Midbrain (tissue), 1 donor: ENCODE data around the gene C2orf68.
"Not testable (repeated sequence)": the region's sequence is repeated elsewhere in the genome, so short reads cannot be mapped to it uniquely, and the experiment has no call there.

Experiments used
- DNase-seq: peaks from one replicate; lab custom pipeline; 2025; lab: John Stamatoyannopoulos, UW

C2orf68 gene

DNA sequence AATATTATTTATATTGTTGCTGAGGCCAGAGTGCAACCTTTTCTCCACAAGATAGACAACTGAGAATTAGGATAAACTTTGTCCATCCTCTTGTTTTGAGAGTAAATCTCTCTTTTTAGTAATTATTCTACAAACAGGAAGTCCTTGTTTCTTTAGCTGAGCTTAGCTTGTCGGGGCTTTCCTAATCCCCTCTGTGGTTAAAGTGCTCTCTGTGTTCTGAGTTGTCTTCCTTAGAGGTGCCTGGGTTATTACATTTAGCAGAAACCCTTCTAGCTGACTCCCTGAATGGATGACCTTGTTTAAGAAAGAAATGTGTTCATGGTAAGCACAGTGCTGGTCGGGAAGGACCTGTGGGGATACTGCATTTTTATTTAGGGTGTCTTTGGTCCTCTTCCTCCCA is 16.8 kb upstream of the C2orf68 start:
- no peak for DNase-seq

DNA sequence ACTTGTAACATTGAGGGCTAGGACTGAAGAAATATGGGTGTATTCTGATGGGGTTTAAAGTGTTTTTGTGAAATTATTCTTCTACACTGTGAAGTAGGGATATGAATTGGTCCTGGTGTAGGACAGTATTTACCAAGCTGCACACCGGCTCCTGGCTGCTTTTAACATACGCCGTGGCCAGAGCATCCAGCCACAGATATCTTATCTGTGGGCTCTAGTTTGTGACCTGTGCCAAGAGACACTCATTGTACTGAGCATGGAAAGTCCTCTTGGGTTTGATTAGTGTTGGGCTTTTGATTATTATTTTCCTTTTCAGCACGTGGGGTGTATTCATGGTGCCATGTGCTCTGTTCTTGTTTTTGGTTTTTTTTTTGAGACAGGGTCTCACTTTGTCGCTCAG is 12.1 kb upstream of the C2orf68 start:
- no peak for DNase-seq

DNA sequence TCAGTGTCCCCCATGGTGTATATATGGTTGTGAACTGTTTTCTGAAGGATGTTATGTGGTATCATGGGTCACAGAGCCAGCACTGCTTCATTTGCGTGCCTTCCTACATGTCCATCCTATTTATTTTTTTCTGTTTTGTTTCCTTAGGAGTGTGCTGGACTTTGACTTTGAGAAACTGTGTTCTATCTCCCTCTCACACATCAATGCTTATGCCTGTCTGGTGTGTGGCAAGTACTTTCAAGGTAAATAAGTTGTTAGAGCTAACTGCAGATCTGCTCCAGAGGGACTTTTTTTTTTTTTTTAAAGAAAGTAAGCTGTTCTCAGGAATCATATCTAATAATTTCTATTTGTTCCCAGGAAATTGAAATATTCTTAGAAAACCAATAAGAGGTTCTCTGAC is 9.5 kb upstream of the C2orf68 start:
- DNase-seq, result no peak

DNA sequence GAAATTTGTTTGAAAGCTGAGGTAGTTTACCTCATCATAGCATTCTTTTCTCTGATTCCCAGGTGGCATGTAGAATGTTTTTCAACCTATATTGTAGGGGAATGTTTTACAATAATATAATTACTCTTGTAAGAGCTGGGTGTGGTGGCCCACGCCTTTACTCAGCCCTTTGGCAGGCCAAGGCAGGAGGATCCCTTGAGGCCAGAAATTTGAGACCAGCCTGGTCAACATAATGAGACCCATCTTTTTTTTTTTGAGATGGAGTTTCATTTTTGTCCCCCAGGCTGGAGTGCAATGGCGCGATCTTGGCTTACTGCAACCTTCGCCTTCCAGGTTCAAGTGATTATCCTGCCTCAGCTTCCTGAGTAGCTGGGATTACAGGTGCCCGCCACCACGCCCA is 7.8 kb upstream of the C2orf68 start:
- no peak for DNase-seq

DNA sequence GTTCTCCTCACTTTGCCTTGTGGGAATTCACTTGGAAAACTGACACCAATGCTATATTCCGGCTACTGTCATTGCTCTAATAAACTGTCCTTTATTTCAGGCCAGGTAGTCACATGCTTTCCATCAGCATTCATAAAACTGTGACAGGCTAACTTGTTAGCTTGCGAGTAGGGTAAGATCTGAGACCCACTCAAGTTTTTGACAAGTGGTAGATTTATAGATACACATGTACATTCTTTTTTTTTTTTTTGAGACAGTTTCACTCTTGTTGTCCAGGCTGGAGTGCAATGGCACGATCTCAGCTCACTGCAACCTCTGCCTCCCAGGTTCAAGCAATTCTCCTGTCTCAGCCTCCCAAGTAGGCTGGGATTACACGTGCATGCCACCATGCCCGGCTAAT is 5.9 kb upstream of the C2orf68 start:
- DNase-seq, result not testable (repeated sequence)

DNA sequence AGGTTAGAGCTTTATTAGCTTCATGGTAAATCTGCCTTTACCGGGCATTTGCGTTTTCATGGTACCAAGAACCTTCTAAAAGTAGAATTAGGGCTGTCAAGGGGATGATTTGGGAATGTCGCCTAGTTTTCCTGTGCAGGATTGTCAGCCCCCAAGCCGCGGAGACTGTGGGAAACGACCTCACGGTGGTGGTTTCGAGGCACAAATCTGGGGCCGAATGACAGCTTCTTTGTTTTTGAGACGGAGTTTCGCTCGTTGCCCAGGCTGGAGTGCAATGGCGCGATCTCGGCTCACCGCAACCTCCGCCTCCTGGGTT is 3.5 kb upstream of the C2orf68 start:
- DNase-seq, result no peak

DNA sequence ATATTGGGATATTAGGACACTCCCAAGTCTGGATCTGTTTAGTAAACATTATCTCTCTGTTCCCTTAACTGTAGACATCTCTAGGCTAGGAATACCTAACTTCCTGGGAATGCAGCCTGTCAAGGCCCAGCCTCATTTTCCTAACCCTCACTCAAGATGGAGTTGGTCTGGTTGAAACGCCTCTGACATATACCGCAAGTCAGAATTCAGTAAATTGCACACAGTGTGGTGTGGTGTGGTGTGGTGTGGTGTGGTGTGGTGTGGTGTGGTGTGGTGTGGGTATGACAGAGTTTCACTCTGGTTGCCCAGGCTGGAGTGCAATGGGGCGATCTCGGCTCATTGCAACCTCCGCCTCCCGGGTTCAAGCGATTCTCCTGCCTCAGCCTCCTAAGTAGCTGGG is 2.9 kb upstream of the C2orf68 start:
- DNase-seq, result not testable (repeated sequence)

DNA sequence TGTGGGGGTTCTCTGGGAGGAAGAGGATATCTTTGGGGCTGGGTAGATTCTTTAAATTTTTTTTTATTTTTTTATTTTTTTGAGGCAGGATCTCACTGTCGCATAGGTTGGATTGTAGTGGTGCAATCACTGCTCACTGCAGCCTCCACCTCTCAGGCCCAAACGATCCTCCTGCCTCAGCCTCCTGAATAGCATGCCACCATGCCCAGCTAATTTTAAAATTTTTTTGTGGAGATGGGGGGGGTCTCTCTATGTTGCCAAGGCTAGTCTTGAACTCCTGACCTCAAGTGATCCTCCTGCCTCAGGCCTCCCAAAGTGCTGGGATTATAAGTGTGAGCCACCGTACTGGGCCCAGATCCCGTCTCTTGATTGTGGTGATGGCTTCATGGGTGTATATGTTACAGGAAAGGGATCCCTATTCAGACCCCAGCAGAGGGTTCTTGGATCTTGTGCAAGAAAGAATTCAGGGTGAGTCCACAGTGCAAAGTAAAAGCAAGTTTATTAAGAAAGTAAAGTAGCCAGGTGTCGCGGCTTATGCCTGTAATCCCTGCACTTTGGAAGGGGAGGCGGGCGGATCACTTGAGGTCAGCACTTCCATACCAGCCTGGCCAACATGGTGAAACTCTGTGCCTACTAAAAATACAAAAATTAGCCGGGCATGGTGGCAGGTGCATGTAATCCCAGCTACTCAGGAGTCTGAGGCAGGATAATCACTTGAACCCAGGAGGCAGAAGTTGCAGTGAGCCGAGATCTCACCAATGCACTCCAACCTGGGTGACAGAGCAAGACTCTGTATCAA is 2.0 kb upstream of the C2orf68 start:
- no peak for DNase-seq

DNA sequence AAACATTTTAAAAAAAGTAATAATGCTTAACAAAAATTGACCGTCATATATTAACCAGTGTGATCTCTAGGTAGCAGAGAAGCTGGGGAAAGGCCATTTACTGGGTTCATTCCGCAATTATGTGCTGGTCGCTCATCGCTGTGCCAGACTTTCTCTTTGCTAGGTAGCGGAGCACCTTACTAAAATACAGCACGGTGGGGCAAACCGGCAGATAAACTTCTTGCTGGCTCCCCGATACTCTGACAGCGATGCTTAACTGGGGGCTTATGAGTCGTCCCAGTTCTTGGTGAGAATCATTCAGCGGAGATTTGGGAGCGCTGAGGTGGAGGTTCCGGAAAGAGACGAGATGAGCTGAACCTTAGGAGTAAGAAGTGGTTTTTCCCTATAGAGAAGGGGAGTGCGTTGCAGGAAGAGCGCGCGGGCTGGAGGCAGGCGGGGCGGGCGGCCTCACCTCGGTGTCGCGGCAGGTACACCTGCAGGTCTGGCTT is 605 bp downstream of the C2orf68 start:
- no peak for DNase-seq

DNA sequence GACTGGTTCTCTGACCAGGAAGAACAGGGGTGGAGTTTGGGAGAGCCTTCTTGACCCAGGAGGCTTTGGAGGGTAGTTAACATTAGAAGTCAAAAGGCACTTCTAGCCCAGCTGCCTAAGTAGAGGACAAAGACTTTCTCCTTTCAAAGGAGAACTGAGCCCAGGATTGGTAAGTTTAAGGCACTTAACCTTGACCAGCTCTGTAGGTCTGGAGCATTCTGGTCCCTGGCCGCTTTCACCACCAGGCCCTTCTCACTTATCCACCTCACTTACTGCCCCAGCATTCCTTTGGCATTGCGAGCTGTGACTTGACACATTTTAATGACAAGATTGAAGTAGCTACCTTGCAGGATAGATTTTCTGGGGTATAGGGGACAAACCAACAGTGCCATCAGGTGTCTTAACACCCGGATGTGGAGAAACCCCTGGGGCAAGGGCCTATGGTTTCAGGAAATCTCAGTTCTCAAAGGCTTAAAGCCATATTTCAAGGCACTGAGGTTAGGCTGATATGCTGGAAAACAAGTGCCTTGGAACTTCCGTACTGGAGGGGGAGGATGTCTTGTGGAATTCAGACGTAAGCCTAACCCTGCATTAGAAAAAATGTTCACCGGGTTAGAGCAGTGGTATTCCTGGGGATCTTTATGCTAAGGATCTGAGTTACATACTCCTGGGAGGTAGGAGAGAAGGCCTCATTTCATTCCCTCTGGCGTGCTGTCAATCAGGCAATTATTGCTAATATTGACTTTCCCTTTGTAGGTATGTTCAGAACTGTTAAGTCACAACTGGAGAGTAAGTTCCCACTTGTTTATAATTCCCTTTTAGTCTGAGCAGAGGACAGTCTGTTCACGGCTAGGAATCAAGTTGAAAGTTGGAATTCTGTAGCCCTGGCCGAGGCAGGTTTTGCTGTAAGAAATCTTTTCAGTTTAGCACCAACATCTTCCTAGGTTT is 4.3 kb downstream of the C2orf68 start:
- no peak for DNase-seq

DNA sequence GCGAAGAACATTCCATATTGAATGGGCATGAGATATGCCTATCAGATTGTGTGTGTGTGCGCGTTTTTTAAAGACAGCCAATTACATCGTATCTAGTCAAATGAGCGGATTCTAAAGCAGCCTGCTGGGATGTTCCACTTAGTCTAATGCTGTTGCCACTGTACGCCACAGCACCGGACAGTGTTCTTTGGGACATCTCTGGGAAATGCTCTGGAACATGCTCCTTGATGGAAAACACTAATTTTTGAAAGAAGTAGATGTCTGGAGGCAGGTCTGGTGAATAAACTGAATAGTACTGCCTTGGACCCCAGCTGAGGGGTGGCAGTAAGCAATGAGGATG is 5.8 kb downstream of the C2orf68 start:
- no peak for DNase-seq

DNA sequence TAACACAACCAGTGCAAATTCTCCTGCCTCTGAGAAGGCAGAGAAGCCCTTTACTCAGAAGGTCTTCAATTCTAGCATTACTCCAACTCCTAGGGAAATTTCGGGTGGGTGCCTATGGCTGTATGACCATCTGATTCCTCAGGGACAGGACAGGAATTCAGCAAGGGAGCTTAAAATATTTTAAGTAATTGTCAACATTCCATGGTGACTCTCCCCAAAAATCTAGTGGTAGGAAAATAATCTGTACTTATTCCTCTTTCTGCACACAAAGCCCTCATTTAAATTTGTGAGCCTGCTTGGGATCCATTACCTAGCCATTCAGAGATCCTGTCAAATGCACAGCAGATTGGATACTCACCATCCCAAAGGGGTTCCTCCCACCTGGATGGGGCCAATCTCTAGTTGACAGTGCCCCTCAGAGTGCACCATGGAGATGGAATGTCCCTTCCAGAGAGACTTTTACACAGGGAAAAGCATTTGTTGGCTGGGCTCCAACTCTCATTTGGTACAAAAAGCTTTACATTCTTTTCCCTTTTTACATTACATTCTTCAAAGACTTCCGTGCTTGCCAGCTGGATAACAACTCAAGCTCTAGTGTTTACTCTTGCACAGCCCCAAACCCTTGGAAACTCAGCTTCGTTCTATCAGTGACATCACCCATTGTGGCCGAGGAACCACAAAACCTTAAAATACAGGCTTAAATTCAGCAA is 6.3 kb downstream of the C2orf68 start:
- no peak for DNase-seq

DNA sequence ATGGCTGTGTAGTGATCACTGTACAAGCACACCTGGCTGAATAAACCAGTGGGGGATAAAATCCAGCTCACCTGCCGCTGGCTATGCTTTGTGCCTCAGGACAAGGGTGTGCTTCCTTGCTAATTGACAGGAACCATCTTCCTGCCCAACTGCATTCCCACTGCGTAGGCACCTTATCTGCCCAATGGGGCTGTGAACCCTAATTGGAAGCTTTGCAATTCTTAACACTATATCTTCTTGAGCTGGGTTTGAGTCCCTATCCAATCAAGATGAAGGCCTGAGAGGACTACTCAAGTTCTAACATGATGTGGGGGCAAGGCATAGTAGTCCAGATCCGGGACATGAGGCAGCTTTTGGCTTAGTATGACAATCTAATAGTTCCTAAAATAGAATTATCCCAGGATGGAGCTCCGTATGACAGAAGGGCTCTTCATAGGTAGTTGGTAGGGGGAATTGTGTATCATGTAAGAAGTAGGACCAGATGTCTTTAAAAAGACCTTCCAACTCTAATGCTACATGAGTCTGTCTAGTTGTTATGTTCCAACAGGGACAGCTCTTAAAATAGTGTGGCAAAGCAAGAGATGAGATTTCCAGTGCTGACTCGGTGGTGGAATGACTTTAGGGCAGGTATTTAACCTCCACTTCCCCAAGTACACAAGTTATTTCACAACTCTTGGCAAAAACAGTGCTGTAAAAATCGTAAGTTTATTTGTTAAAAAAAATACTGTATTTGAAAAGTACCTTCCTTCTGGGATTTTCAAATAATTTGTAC is 7.1 kb downstream of the C2orf68 start:
- DNase-seq, result no peak

DNA sequence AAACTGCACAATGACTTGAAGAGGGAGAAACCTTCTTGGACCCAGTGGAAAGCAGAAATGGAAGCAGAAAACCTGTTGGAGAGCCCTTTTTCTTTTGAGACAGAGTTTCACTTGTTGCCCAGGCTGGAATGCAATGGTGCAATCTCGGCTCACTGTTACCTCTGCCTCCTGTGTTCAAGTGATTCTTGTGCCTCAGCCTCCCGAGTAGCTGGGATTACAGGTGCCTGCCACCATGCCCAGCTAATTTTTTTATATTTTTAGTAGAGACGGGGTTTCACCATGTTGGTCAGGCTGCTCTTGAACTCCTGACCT is 7.8 kb downstream of the C2orf68 start:
- not testable (repeated sequence) for DNase-seq

DNA sequence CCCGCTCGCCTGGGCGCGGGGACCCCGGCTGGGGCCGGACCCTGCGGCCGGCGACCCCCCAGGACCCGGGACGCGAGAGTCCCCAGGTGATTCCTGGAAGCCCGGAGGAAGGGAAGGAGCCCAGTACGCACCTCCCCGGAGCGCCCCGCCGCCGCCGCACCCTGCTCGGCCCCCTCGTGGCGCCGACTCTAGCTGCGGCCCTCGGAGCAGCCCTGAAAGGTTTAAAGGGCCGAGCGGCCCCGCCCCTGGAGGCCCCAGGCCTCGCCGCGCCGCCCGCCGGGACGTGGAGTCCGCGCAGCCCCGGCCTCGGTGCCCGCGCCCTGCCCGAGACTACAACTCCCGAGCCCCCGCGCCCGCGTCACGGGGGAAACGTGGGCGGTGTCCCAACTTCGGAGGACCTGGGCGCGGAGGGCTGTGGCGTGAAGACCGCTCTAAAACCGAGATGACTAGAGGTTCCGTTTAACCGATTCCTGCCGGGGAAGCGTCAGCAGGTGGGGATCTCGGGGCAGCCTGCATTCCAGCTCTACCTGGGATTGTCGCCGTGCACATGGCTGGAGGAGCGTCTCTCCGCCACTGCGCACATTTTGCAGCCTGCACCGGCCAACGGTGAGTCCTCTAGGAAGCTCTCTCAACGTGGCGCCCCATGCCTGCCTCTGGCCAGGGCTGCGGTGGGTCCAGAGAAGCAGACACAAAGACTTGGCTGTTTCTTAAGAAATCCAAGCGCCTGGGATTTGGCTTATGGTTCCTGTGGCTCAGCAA is 9.2 kb downstream of the C2orf68 start, which contains the start of gene TMEM150A:
Gene TMEM150A (minus strand): TSS at position 223 of the 759 bp plus-strand sequence. CDS start 750 bp downstream, outside the sequence.
- DNase-seq, result peak; percentile 93

DNA sequence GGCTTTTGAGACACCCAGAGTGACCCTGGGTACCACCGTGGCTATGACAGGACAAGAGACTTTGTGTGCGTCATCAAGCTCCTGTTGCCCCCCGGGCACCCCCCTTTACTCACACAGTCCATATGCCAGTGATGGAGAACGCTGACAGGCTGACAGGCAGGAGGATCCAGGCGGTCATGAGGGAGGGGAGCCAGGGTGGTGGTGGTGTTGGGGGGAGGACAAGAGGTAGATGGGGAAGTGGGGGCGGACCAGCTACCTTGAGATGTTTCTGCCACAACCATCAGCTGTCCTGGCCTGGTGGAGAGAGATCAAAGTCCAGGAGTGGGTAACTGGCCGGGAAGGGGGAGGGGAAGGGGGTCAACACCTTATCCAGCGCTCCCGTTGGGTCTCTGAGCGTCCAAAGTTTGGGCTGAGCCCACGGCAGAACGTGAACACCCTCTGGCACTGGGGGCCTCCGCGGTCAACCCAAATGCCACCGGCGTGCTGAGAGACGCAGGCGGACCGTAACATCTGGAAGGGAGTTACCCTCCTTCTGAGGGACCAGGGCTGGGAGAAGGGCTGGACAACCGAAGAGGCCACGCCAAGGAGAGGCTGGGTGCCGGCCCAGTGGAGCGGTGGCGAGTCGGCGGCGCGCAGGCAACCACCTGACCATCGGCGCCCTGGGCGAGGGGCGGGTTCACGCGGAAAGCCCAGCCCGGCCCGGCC is 9.9 kb downstream of the C2orf68 start:
- DNase-seq, result peak; percentile 75

DNA sequence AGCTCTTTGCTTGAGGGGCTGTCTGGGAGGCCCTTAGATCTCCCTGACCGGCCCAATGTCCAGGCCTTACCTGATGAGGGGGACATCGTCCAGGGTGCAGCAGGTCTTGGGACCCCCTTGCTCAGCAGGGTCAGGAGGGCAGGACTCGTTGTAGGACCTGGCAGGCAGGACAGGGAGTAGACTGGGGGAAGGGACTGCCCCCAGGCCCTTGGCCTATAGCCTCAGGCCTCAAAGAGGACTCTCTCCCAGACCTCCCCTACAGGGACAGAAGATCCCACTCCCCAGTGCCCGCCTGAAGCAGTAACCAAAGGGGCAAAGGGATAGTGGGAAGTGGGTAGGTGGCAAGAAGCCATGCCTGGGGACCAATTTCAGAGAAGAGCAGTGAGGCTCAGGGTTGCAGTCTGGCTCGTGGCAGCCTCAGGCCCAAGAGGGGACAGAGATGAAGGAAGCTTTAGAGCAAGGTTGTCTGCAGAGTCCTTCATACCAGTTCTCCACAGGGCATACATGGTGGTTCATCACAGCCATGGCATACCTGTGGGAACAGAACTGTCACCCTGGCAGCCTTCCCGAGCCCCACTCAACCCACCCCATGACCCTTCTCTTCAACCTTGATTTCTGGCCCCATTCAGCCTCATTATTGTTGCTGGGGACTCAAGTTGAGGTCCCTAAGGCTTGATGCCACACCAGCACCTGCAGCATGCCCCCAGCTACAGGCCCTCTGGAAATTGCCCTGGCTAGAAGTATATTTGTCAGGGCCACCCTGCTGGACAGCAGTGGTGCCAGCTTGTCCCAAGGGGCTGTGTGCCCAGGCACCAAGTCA is 10.7 kb downstream of the C2orf68 start:
- no peak for DNase-seq

DNA sequence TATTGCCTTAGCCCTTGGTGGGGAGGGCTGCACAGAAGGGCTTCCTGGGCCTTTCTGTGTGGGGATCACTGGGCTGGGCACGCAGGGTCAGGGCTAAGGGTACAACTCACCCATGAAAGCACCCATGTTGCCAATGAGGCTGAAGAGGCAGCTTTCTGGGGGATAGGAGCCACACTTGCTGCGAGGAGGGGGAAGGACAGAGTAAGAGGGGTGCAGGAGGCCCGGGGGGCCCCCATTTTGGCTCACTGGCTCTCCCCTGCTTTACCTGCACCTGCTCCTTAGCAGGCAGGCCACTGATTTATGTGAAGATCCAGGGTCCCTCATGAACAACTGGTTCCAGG is 11.7 kb downstream of the C2orf68 start:
- DNase-seq, result no peak

DNA sequence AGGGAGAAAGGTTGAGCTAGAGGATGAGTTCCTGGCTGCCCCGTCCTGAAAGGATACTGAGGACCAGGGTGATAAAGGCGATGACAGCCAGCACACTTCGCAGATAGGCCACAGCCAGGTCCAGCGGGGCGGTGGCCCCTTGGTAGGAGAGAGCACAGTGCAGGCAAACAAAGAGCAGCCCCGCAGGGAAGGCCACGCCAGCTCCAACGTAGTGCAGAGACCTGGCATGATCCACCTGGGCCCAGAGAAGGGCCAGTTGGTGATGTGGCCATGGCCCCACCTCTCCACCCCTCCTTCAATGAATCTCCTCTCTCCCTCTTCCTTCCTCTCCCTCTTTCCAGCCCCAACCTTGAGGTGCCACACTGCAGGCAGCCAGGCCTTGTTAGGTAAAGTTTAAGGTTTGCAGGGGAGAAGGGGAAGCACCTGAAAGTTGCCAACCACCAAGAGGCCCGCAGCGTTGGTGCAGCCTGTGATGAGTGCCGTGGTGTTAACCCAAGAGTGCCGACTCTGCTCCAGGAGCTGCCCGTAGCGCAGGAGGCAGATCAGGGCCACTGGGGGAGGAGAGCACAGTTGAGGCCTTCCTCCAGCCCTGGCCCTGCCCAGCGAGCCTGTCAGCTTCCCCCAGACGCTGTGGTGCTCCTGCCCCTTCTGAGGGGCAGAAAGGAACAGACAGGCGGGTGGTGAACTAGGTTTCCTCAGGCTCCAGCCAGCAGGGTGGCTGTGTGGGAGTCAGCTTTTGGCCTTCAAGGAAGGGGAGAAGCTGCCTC is 12.2 kb downstream of the C2orf68 start:
- no peak for DNase-seq
